Measurements from ENCODE around the gene LIN37.

GRCh38 chr19:35793381-35794165, 45.2 kb downstream of the LIN37 start:
- TF ChIP-seq CTCF (conservative IDR thresholded peaks at IDR 0.05; ENCODE audit: low read depth, low read length) (no peak), EZH2 (IDR thresholded peaks at IDR 0.05; ENCODE audit: borderline replicate concordance, low read depth, low read length, poor library complexity, severe bottlenecking) (no peak)
